H9 (cell line): Measurements from ENCODE around the gene GGT6. TPM values are rescaled to one million over a fixed set of nuclear protein-coding genes. Genes with fewer than 3 reads are reported as not detected.

Source experiments
- DNase-seq: peaks from one replicate; pipeline ENCODE4 v3.0.0-alpha.2; 2017
- H2AFZ ChIP-seq: one replicate; pipeline ENCODE4 v1.6.1; 2013; ENCODE audit warnings: mild to moderate bottlenecking, low read length, control low read depth, moderate library complexity
- H2AK5ac ChIP-seq: 2 replicates; pipeline ENCODE4 v1.6.1; 2013; ENCODE audit warnings: low read length, control low read depth, mixed read lengths; ENCODE audit not compliant: insufficient read length
- H2BK120ac ChIP-seq: one replicate; pipeline ENCODE4 v1.6.1; 2013; ENCODE audit warnings: low read depth, mild to moderate bottlenecking, low read length, control low read depth, inconsistent platforms; ENCODE audit not compliant: poor library complexity, severe bottlenecking
- H2BK12ac ChIP-seq: 2 replicates; pipeline ENCODE4 v1.6.1; 2013; ENCODE audit warnings: low read length, control low read depth, mixed read lengths, low read depth; ENCODE audit not compliant: insufficient read length
- H2BK15ac ChIP-seq: 2 replicates; pipeline ENCODE4 v1.6.1; 2013; ENCODE audit warnings: low read depth, low read length, control low read depth
- H2BK20ac ChIP-seq: one replicate; pipeline ENCODE4 v1.6.1; 2013; ENCODE audit warnings: low read depth, mild to moderate bottlenecking, low read length, control low read depth, inconsistent platforms; ENCODE audit not compliant: poor library complexity, severe bottlenecking
- H2BK5ac ChIP-seq: 2 replicates; pipeline ENCODE4 v1.6.1; 2013; ENCODE audit warnings: low read length, control low read depth, mixed read lengths; ENCODE audit not compliant: insufficient read length
- H3K14ac ChIP-seq: 2 replicates; pipeline ENCODE4 v1.6.1; 2013; ENCODE audit warnings: low read length, control low read depth; ENCODE audit not compliant: insufficient read depth
- H3K18ac ChIP-seq: 2 replicates; pipeline ENCODE4 v1.6.1; 2013; ENCODE audit warnings: low read depth, mild to moderate bottlenecking, mixed read lengths, low read length, control low read depth; ENCODE audit not compliant: insufficient read length
- H3K23ac ChIP-seq: 2 replicates; pipeline ENCODE4 v1.6.1; 2013; ENCODE audit warnings: low read length, control low read depth, mixed read lengths, low read depth; ENCODE audit not compliant: insufficient read length
- H3K23me2 ChIP-seq: 2 replicates; pipeline ENCODE4 v1.6.1; 2013; ENCODE audit warnings: low read depth, mild to moderate bottlenecking, mixed read lengths, low read length, control low read depth; ENCODE audit not compliant: insufficient read length, poor library complexity, severe bottlenecking
- H3K27ac ChIP-seq: 2 replicates; pipeline ENCODE4 v1.5.1; 2013; ENCODE audit warnings: low read length, control low read depth, mixed read lengths, low read depth; ENCODE audit not compliant: insufficient read length
- H3K27me3 ChIP-seq: 2 replicates; pipeline ENCODE4 v1.6.1; 2013; ENCODE audit warnings: low read length, control low read depth, inconsistent platforms; ENCODE audit not compliant: insufficient read depth
- H3K4ac ChIP-seq: 2 replicates; pipeline ENCODE4 v1.6.1; 2013; ENCODE audit warnings: low read depth, mild to moderate bottlenecking, control low read depth, inconsistent platforms, low read length, moderate library complexity
- H3K4me1 ChIP-seq: 2 replicates; pipeline ENCODE4 v1.6.1; 2013; ENCODE audit warnings: low read length, control low read depth, inconsistent platforms; ENCODE audit not compliant: insufficient read depth
- H3K4me2 ChIP-seq: 2 replicates; pipeline ENCODE4 v1.6.1; 2013; ENCODE audit warnings: low read length, control low read depth, mixed read lengths; ENCODE audit not compliant: insufficient read length, insufficient read depth
- H3K56ac ChIP-seq: 2 replicates; pipeline ENCODE4 v1.6.1; 2013; ENCODE audit warnings: low read depth, mild to moderate bottlenecking, mixed read lengths, low read length, control low read depth; ENCODE audit not compliant: insufficient read length
- H3K79me1 ChIP-seq: 2 replicates; pipeline ENCODE4 v1.6.1; 2013; ENCODE audit warnings: low read depth, mild to moderate bottlenecking, moderate library complexity, low read length, control low read depth, inconsistent platforms; ENCODE audit not compliant: insufficient read depth, poor library complexity, severe bottlenecking
- H3K79me2 ChIP-seq: 2 replicates; pipeline ENCODE4 v1.6.1; 2013; ENCODE audit warnings: low read length, control low read depth, inconsistent platforms; ENCODE audit not compliant: insufficient read depth
- H3K9ac ChIP-seq: 2 replicates; pipeline ENCODE4 v1.6.1; 2013; ENCODE audit warnings: low read length, control low read depth, mixed read lengths; ENCODE audit not compliant: insufficient read length; ENCODE audit errors: extremely low read depth
- H3K9me3 ChIP-seq: one replicate; pipeline ENCODE4 v1.6.1; 2013; ENCODE audit warnings: low read depth, low read length, inconsistent platforms; ENCODE audit not compliant: control insufficient read depth
- H3T11ph ChIP-seq: one replicate; pipeline ENCODE4 v1.6.1; 2013; ENCODE audit warnings: mild to moderate bottlenecking, low read length, control low read depth, inconsistent platforms
- H4K20me1 ChIP-seq: one replicate; pipeline ENCODE4 v1.6.1; 2013; ENCODE audit not compliant: control insufficient read depth, insufficient read length, insufficient read depth
- H4K5ac ChIP-seq: 2 replicates; pipeline ENCODE4 v1.6.1; 2013; ENCODE audit warnings: low read depth, mild to moderate bottlenecking, mixed read lengths, low read length, control low read depth; ENCODE audit not compliant: insufficient read length
- H4K8ac ChIP-seq: replicated peaks from 2 replicates; pipeline ENCODE4 v1.6.1; 2013; ENCODE audit warnings: low read length, control low read depth, mixed read lengths, low read depth; ENCODE audit not compliant: insufficient read length
- H4K91ac ChIP-seq: 2 replicates; pipeline ENCODE4 v1.6.1; 2013; ENCODE audit warnings: low read depth, mild to moderate bottlenecking, moderate library complexity, mixed read lengths, low read length, control low read depth; ENCODE audit not compliant: insufficient read length
- H3K27ac Mint-ChIP-seq, 3 experiments: 2 replicates in 2 of 3; 3 replicates in 1 of 3; pipeline ENCODE4 v1.8.0; 2020 to 2021; ENCODE audit warnings: mixed read lengths in 3 of 3, mild to moderate bottlenecking in 1 of 3, moderate library complexity in 1 of 3
- H3K27me3 Mint-ChIP-seq: 2 replicates; pipeline ENCODE4 v1.8.0; 2021; ENCODE audit warnings: low read depth, mild to moderate bottlenecking, moderate library complexity, mixed read lengths
- H3K36me3 Mint-ChIP-seq, 3 experiments: 2 replicates in 2 of 3; 3 replicates in 1 of 3; pipeline ENCODE4 v1.8.0; 2020 to 2021; ENCODE audit warnings: low read depth in 3 of 3, mixed read lengths in 3 of 3; ENCODE audit not compliant: insufficient read depth in 1 of 3
- H3K4me1 Mint-ChIP-seq, 2 experiments: 2 replicates each; pipeline ENCODE4 v1.8.0; 2020; ENCODE audit warnings: mixed read lengths in 2 of 2
- H3K4me3 Mint-ChIP-seq, 2 experiments: 2 replicates in 1 of 2; 3 replicates in 1 of 2; pipeline ENCODE4 v1.8.0; 2020 to 2021; ENCODE audit warnings: mild to moderate bottlenecking in 2 of 2, mixed read lengths in 2 of 2, moderate library complexity in 1 of 2
- H3K9me3 Mint-ChIP-seq, 2 experiments: 2 replicates in 1 of 2; 3 replicates in 1 of 2; pipeline ENCODE4 v1.8.0; 2020; ENCODE audit warnings: mild to moderate bottlenecking in 2 of 2, mixed read lengths in 2 of 2, moderate library complexity in 1 of 2
- CTCF ChIP-seq: fragments of 200-600 bp; sonication (generic); conservative IDR thresholded peaks from 3 replicates; pipeline ENCODE4 v1.8.0; 2021; ENCODE audit warnings: antibody characterized with exemption, mild to moderate bottlenecking
- WGBS: extraction: QIAGEN DNeasy Blood & Tissue Kit; methylation state at CpG from one replicate; pipeline ENCODE4 v1.1.7; 2013; ENCODE audit warnings: missing lambda C conversion rate, low lambda C conversion rate, mixed read lengths; ENCODE audit not compliant: insufficient read length; ENCODE audit errors: extremely low coverage; 5-methylcytosine and 5-hydroxymethylcytosine counted together
- total RNA-seq: library from RNA; stranded (reverse); gene quantifications from 2 replicates; pipeline ENCODE4 v1.2.1, GENCODE V29; 2021

The GGT6 gene
- total RNA-seq, 1 experiment from 2014 or later = 0.17 TPM

- Histone ChIP-seq H4K8ac (no peak overlapping the region), H2BK120ac (no peak overlapping the region), H3K18ac (no peak overlapping the region), H4K91ac (no peak overlapping the region), H3K4ac (no peak overlapping the region), H3K4me2 (no peak overlapping the region), H2AFZ (no peak overlapping the region), H2AK5ac (no peak overlapping the region), H3K79me2 (no peaks in the 10 kb centered on the region), H3K27me3 (peaks cover 3% of the 10 kb centered on the region; the same call in 1 of the 2 replicates), H2BK15ac (no peak overlapping the region), H4K5ac (no peak overlapping the region), H2BK5ac (no peak overlapping the region), H3K9ac (no peak overlapping the region), H3K9me3 (no peaks in the 10 kb centered on the region), H3K56ac (no peak overlapping the region), H3K4me1 (no peaks in the 10 kb centered on the region; the same call in 1 of the 2 replicates), H3K23ac (no peak overlapping the region), H2BK12ac (no peak overlapping the region), H2BK20ac (no peak overlapping the region), H3T11ph (no peak overlapping the region), H3K27ac (no peak overlapping the region), H3K23me2 (no peaks in the 10 kb centered on the region), H4K20me1 (peaks cover 4% of the 10 kb centered on the region), H3K14ac (no peak overlapping the region), H3K79me1 (no peaks in the 10 kb centered on the region)
- H3K4me3 Mint-ChIP-seq = no peak overlapping the region; a peak in 1 of 5 replicates
- H3K9me3 Mint-ChIP-seq = no peaks in the 10 kb centered on the region
- H3K4me1 Mint-ChIP-seq = peaks cover 19 to 20% of the 10 kb centered on the region in 2 experiments
- DNase-seq = no peak
- H3K27me3 Mint-ChIP-seq = peaks cover 50% of the 10 kb centered on the region
- TF ChIP-seq CTCF = no peak
- no peak overlapping the region for H3K27ac Mint-ChIP-seq
- peaks cover 4 to 30% (median 11%) of the 10 kb centered on the region in 3 experiments; a peak in 5 of 7 replicates for H3K36me3 Mint-ChIP-seq
- WGBS = no CpG with 5 or more reads among the region's 27 CpGs
Observed at GRCh38 chr17:4534928-4535666, 25.3 kb downstream of the GGT6 start.
